ENCODE measurements around the gene MAST2. TPM values are rescaled to one million over a fixed set of nuclear protein-coding genes. Genes with fewer than 3 reads are reported as not detected.

MAST2 gene
- total and polyA plus RNA-seq, 2 donors (not counting 3 experiments of a cell fraction or from before 2014, with no cell fraction given) = 25.0 to 41.2 TPM

DNA sequence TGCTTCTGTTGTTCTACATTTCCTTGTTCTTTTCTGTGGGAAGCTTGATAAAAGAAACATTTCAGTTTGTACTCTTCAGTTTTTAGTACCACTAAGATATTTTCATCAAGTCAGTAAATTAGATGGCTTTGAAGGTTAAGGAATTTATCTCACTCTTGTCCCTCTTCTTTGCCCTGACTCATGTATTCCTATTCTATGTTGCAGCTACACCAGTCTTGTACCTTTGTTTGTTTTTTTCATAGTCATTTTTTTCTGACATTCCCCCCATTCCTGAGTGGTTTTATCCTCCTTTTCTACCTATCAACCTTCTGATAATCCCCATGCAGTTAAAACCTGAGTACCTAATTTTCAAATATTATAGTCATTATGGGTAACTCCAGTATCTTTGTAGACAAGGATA is 65.4 kb downstream of the MAST2 start:
- FAIRE-seq (no peak), DNase-seq (ENCODE audit: low read depth, low spot score) (no peak)
- Histone ChIP-seq H3K9ac (replicated peaks; ENCODE audit: extremely low read depth, insufficient read depth, low read length) (no peak overlapping the region), H3K36me3 (ENCODE audit: control insufficient read depth in 2 of 2, extremely low read depth in 1 of 2, insufficient read depth in 2 of 2, low read length in 2 of 2) (no peaks in the 10 kb centered on the region), H3K9me3 (replicated peaks; ENCODE audit: control insufficient read depth, insufficient read depth, low read length) (no peaks in the 10 kb centered on the region), H3K4me2 (ENCODE audit: insufficient read depth, low read length) (no peak overlapping the region), H3K27ac (ENCODE audit: insufficient read depth, low read depth, low read length) (no peak overlapping the region), H4K20me1 (replicated peaks; ENCODE audit: control insufficient read depth, extremely low read depth, insufficient read depth, low read length) (peaks cover 2% of the 10 kb centered on the region), H2AFZ (ENCODE audit: low read depth, low read length) (no peak overlapping the region), H3K4me3 (replicated peaks in 1 of 3; ENCODE audit: insufficient read depth in 1 of 3, low read depth in 1 of 3, low read length in 3 of 3) (no peak overlapping the region), H3K4me1 (ENCODE audit: control insufficient read depth, extremely low read depth, insufficient read depth, low read length) (peaks cover 3% of the 10 kb centered on the region), H3K27me3 (ENCODE audit: control insufficient read depth in 2 of 2, insufficient read depth in 2 of 2, low read length in 2 of 2) (no peaks in the 10 kb centered on the region), H3K9me1 (replicated peaks; ENCODE audit: control insufficient read depth, extremely low read depth, insufficient read depth, low read length) (no peaks in the 10 kb centered on the region), H3K79me2 (ENCODE audit: control insufficient read depth, insufficient read depth, low read length) (peaks cover 17% of the 10 kb centered on the region)
- TF ChIP-seq MYC (IDR thresholded peaks at IDR 0.05; ENCODE audit: low read depth, low read length) (no peak), POLR2AphosphoS5 (IDR thresholded peaks at IDR 0.05; ENCODE audit: insufficient read depth, low read depth, low read length) (no peak)
- intact Hi-C loops (cut with micrococcal nuclease) = no loop called here
- ChIA-PET CTCF (no interaction called here), POLR2A (no interaction called here)
- dilution Hi-C loops (cut with MboI; ENCODE audit: extremely low pct_ligation_motif_present, low sequenced_read_pairs) = no loop called here
- no TSS peak for BruUV-seq (replicated peaks)

GRCh38 chr1:45870500-45870899 is 67.1 kb downstream of the MAST2 start:
- FAIRE-seq (no peak), DNase-seq (ENCODE audit: low read depth, low spot score) (no peak)
- Histone ChIP-seq H2AFZ (ENCODE audit: low read depth, low read length) (no peak overlapping the region), H3K4me3 (replicated peaks in 1 of 3; ENCODE audit: insufficient read depth in 1 of 3, low read depth in 1 of 3, low read length in 3 of 3) (no peak overlapping the region), H4K20me1 (replicated peaks; ENCODE audit: control insufficient read depth, extremely low read depth, insufficient read depth, low read length) (peaks cover 2% of the 10 kb centered on the region), H3K36me3 (ENCODE audit: control insufficient read depth in 2 of 2, extremely low read depth in 1 of 2, insufficient read depth in 2 of 2, low read length in 2 of 2) (no peaks in the 10 kb centered on the region), H3K4me2 (ENCODE audit: insufficient read depth, low read length) (no peak overlapping the region), H3K9me3 (replicated peaks; ENCODE audit: control insufficient read depth, insufficient read depth, low read length) (no peaks in the 10 kb centered on the region), H3K79me2 (ENCODE audit: control insufficient read depth, insufficient read depth, low read length) (peaks cover 12% of the 10 kb centered on the region), H3K27me3 (ENCODE audit: control insufficient read depth in 2 of 2, insufficient read depth in 2 of 2, low read length in 2 of 2) (no peaks in the 10 kb centered on the region), H3K9me1 (replicated peaks; ENCODE audit: control insufficient read depth, extremely low read depth, insufficient read depth, low read length) (no peaks in the 10 kb centered on the region), H3K9ac (replicated peaks; ENCODE audit: extremely low read depth, insufficient read depth, low read length) (no peak overlapping the region), H3K4me1 (ENCODE audit: control insufficient read depth, extremely low read depth, insufficient read depth, low read length) (no peaks in the 10 kb centered on the region), H3K27ac (ENCODE audit: insufficient read depth, low read depth, low read length) (no peak overlapping the region)
- dilution Hi-C loops (cut with MboI; ENCODE audit: extremely low pct_ligation_motif_present, low sequenced_read_pairs) = no loop called here
- intact Hi-C loops (cut with micrococcal nuclease) = no loop called here
- TF ChIP-seq POLR2AphosphoS5 (IDR thresholded peaks at IDR 0.05; ENCODE audit: insufficient read depth, low read depth, low read length) (no peak), FOS (IDR thresholded peaks at IDR 0.05; ENCODE audit: borderline replicate concordance, insufficient read depth, low read length) (no peak), GATA2 (IDR thresholded peaks at IDR 0.05; ENCODE audit: insufficient read depth, insufficient read length, low read depth, low read length) (no peak), JUN (IDR thresholded peaks at IDR 0.05; ENCODE audit: borderline replicate concordance, insufficient read depth, insufficient read length, low read depth) (no peak), EZH2 (IDR thresholded peaks at IDR 0.05; ENCODE audit: borderline replicate concordance, low read depth, low read length, severe bottlenecking) (no peak), CTCF (IDR thresholded peaks at IDR 0.05; ENCODE audit: extremely low read depth in 1 of 2, insufficient read depth in 1 of 2, low read depth in 1 of 2, low read length in 2 of 2) (no peak), MYC (IDR thresholded peaks at IDR 0.05; ENCODE audit: low read depth, low read length) (no peak), POLR2A (IDR thresholded peaks at IDR 0.05; ENCODE audit: low read depth, low read length) (no peak)
- TF ChIP-seq, protein P1, sequence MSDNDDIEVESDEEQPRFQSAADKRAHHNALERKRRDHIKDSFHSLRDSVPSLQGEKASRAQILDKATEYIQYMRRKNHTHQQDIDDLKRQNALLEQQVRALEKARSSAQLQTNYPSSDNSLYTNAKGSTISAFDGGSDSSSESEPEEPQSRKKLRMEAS (IDR thresholded peaks at IDR 0.05; ENCODE audit: insufficient read depth, insufficient read length) = no peak
- ChIA-PET CTCF (no interaction called here), POLR2A (no interaction called here)
- no TSS peak for BruUV-seq (replicated peaks)

Data from endothelial cell of umbilical vein (primary cell).